ENCODE results near the gene GNLY.

DNA sequence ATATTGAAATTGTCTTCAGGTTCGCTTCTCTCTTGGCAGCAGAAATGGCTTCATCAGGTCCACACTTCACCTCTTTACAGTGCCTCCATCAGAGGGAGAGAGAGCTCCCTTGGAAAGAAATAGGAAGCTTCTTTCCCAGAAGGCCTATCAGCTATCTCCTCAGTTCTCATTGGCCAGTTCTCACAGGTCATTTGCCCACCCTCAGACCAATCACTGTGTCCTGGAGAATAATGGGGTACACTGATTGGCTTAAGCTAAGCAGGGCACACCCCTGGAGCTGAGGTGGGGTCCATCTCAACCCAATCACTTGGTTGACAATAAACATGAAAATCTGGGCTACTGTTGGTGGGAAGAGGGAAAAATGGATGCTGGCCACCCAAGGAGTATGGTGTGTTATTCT is 5.2 kb downstream of the GNLY start:
- TF ChIP-seq, protein P1, sequence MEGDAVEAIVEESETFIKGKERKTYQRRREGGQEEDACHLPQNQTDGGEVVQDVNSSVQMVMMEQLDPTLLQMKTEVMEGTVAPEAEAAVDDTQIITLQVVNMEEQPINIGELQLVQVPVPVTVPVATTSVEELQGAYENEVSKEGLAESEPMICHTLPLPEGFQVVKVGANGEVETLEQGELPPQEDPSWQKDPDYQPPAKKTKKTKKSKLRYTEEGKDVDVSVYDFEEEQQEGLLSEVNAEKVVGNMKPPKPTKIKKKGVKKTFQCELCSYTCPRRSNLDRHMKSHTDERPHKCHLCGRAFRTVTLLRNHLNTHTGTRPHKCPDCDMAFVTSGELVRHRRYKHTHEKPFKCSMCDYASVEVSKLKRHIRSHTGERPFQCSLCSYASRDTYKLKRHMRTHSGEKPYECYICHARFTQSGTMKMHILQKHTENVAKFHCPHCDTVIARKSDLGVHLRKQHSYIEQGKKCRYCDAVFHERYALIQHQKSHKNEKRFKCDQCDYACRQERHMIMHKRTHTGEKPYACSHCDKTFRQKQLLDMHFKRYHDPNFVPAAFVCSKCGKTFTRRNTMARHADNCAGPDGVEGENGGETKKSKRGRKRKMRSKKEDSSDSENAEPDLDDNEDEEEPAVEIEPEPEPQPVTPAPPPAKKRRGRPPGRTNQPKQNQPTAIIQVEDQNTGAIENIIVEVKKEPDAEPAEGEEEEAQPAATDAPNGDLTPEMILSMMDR (conservative IDR thresholded peaks at IDR 0.05; ENCODE audit: low read depth, low read length): no peak
- TF ChIP-seq EZH2phosphoT487 (IDR thresholded peaks at IDR 0.05; ENCODE audit: borderline replicate concordance, low read length) (no peak), EZH2 (IDR thresholded peaks at IDR 0.05; ENCODE audit: low read length, unreplicated experiment) (no peak)

All from PC-3 (cell line).